Stomach (tissue), 9 donors: Measurements from ENCODE around the gene TM6SF1. TPM values are rescaled to one million over a fixed set of nuclear protein-coding genes. Genes with fewer than 3 reads are reported as not detected.
A peak's percentile ranks its signal among the peaks of the same experiment; 100 is the strongest.

Experiments used
- DNase-seq, 2 donors: peaks; one replicate each; pipeline versions ENCODE4 v3.0.0 to v3.0.0-alpha.2; 2013 to 2019
- H3K27ac ChIP-seq, 5 donors: fragments of 200-600 bp in 4 of 5; sonication (generic) in 4 of 5; one replicate each; pipeline ENCODE4 v1.5.1; 2013 to 2019; ENCODE audit warnings: mild to moderate bottlenecking in 1 of 5, moderate library complexity in 1 of 5
- H3K27me3 ChIP-seq, 3 donors: fragments of 200-600 bp; sonication (generic); one replicate each; pipeline ENCODE4 v1.5.1; 2017 to 2019; ENCODE audit warnings: mixed run types in 1 of 3
- H3K36me3 ChIP-seq, 4 donors: fragments of 200-600 bp; sonication (generic); 1 replicate in 3 of 4; 2 replicates in 1 of 4; pipeline ENCODE4 v1.5.1; 2016 to 2019
- H3K4me1 ChIP-seq, 4 donors: fragments of 200-600 bp; sonication (generic); one replicate each; pipeline ENCODE4 v1.5.1; 2016 to 2019
- H3K4me3 ChIP-seq, 4 donors: fragments of 200-600 bp; sonication (generic) in 3 of 4; one replicate each; pipeline ENCODE4 v1.5.1; 2016 to 2019; ENCODE audit warnings: mild to moderate bottlenecking in 1 of 4
- H3K9me3 ChIP-seq, 4 donors: fragments of 200-600 bp; sonication (generic); one replicate each; pipeline ENCODE4 v1.5.1; 2016 to 2019
- CTCF ChIP-seq, 7 experiments: fragments of 450-650 bp in 4 of 7; fragments of 200-600 bp in 3 of 7; sonication (generic) in 3 of 7; IDR thresholded peaks; one replicate each; pipeline ENCODE4 v1.5.1; 2016 to 2019; ENCODE audit warnings: antibody characterized with exemption in 7 of 7, control low read depth in 2 of 7, mild to moderate bottlenecking in 1 of 7
- EP300 ChIP-seq: sonication (generic); formaldehyde crosslinking; IDR thresholded peaks from one replicate; pipeline ENCODE4 v1.6.1; 2017; ENCODE audit warnings: antibody characterized with exemption
- POLR2A ChIP-seq, 4 donors: fragments of 450-650 bp; IDR thresholded peaks; one replicate each; pipeline ENCODE4 v1.6.1; 2016; ENCODE audit warnings: antibody characterized with exemption in 4 of 4, control low read depth in 2 of 4, mild to moderate bottlenecking in 1 of 4, moderate library complexity in 1 of 4
- POLR2AphosphoS5 ChIP-seq, 3 donors: sonication (generic); formaldehyde crosslinking; IDR thresholded peaks; one replicate each; pipeline ENCODE4 v1.6.1; 2016; ENCODE audit warnings: antibody characterized with exemption in 3 of 3
- WGBS, 5 donors: extraction: QIAGEN DNeasy Blood & Tissue Kit in 3 of 5; methylation state at CpG; one replicate each; pipeline versions ENCODE4 v1.1.5 to v1.1.7; 2013 to 2018; 5-methylcytosine and 5-hydroxymethylcytosine counted together
- intact Hi-C: fragments of 100-400 bp; cut with DNase I; formaldehyde crosslinking; loops from one replicate; pipeline ENCODE4 v1.15.1; 2023; ENCODE audit warnings: low total_unique reads
- polyA plus RNA-seq, 3 donors: library from polyadenylated mRNA; stranded (reverse); fragments of 200-250 nt; gene quantifications; one replicate each; pipeline ENCODE4 v1.2.3, GENCODE V29; 2013
- total RNA-seq, 5 donors: library from RNA; depleted of rRNA; stranded (reverse); fragments of >200 nt; gene quantifications; one replicate each; pipeline versions ENCODE4 v1.1.0 to v1.2.3, GENCODE V29; 2014 to 2016
- donor health status: healthy with polysubstance abuse.
- donor health status: Bipolar disorder and iron deficiency.
- donor health status: healthy.

Gene TM6SF1
- total and polyA plus RNA-seq, 8 donors, result 0.75 to 7.7 (median 2.1) TPM; not detected in 3

GRCh38 chr15:83102346-83102745 is 5.1 kb upstream of the TM6SF1 start:
- peaks cover 0 to 15% (median 11%) of the 10 kb centered on the region in 4 donors for H3K9me3 ChIP-seq
- H3K27ac ChIP-seq, result no peak overlapping the region
- WGBS, 5 donors, result 76 to 88% (median 85%) methylated on average over 2 of the region's 2 CpGs
- no peaks in the 10 kb centered on the region for H3K36me3 ChIP-seq
- peaks cover under 1 to 37% (median 5%) of the 10 kb centered on the region in 3 donors for H3K27me3 ChIP-seq
- H3K4me1 ChIP-seq, result peaks cover 7 to 9% (median 8%) of the 10 kb centered on the region in 4 donors
- no peak for DNase-seq
- intact Hi-C loops, result no loop called here
- no peak for TF ChIP-seq POLR2A (IDR thresholded peaks at IDR 0.05)
- TF ChIP-seq EP300, result no peak
- TF ChIP-seq POLR2AphosphoS5 (IDR thresholded peaks at IDR 0.05), result no peak
- TF ChIP-seq CTCF (IDR thresholded peaks at IDR 0.05), result no peak
- H3K4me3 ChIP-seq, result no peak overlapping the region

GRCh38 chr15:83104141-83104540 is 3.3 kb upstream of the TM6SF1 start:
- no peaks in the 10 kb centered on the region for H3K36me3 ChIP-seq
- no peak for DNase-seq

GRCh38 chr15:83105440-83105839 is 2.0 kb upstream of the TM6SF1 start:
- Histone ChIP-seq H3K9me3 (no peaks in the 10 kb centered on the region), H3K4me3 (no peak overlapping the region), H3K27ac (no peak overlapping the region), H3K4me1 (peaks cover 14 to 34% (median 15%) of the 10 kb centered on the region in 4 donors), H3K36me3 (no peaks in the 10 kb centered on the region), H3K27me3 (peaks cover 8 to 64% (median 25%) of the 10 kb centered on the region in 3 donors)
- intact Hi-C loops, result no loop called here
- TF ChIP-seq POLR2A (IDR thresholded peaks at IDR 0.05), result no peak
- TF ChIP-seq POLR2AphosphoS5 (IDR thresholded peaks at IDR 0.05), result no peak
- TF ChIP-seq EP300, result no peak
- TF ChIP-seq CTCF (IDR thresholded peaks at IDR 0.05), result no peak
- 56 to 85% (median 72%) methylated on average over 1 of the region's 1 CpG for WGBS, 5 donors
- DNase-seq, result no peak

More at GRCh38 chr15:83104141-83104540, 3.3 kb upstream of the TM6SF1 start:
- Histone ChIP-seq H3K4me3 (no peak overlapping the region), H3K27ac (no peak overlapping the region), H3K9me3 (no peaks in the 10 kb centered on the region), H3K4me1 (peaks cover 14 to 23% (median 15%) of the 10 kb centered on the region in 4 donors), H3K27me3 (peaks cover 8 to 51% (median 19%) of the 10 kb centered on the region in 3 donors)
- intact Hi-C loops, result no loop called here
- no peak for TF ChIP-seq POLR2AphosphoS5 (IDR thresholded peaks at IDR 0.05)
- TF ChIP-seq CTCF (IDR thresholded peaks at IDR 0.05), result no peak
- no peak for TF ChIP-seq POLR2A (IDR thresholded peaks at IDR 0.05)
- TF ChIP-seq EP300, result no peak
- 83 to 94% (median 89%) methylated on average over 4 of the region's 4 CpGs for WGBS, 5 donors

GRCh38 chr15:83107841-83108181 is 366 bp downstream of the TM6SF1 start:
- intact Hi-C loops, result no loop called here
- Histone ChIP-seq H3K4me1 (peaks cover 14 to 35% (median 15%) of the 10 kb centered on the region in 4 donors), H3K4me3 (peak overlapping the region; percentile 50 to 57 (median 52)), H3K9me3 (no peaks in the 10 kb centered on the region), H3K27me3 (peaks cover 8 to 70% (median 25%) of the 10 kb centered on the region in 3 donors), H3K36me3 (no peaks in the 10 kb centered on the region), H3K27ac (peak overlapping the region; percentile 21 to 78 (median 65))
- TF ChIP-seq CTCF (IDR thresholded peaks at IDR 0.05), result no peak
- TF ChIP-seq EP300, result no peak
- TF ChIP-seq POLR2AphosphoS5 (IDR thresholded peaks at IDR 0.05), result no peak
- TF ChIP-seq POLR2A (IDR thresholded peaks at IDR 0.05), result no peak
- WGBS, 5 donors, result 5 to 16% (median 8%) methylated on average over 12 to 30 of the region's 30 CpGs
- no peak for DNase-seq
